ENCODE measurements around the gene LUC7L3. TPM values are rescaled to one million over a fixed set of nuclear protein-coding genes. Genes with fewer than 3 reads are reported as not detected.

LUC7L3 gene
- total and polyA plus RNA-seq, 2 of the 13 experiments (the other 11 are each of a cell fraction or from before 2014, with no cell fraction given) = 108 to 120 TPM

DNA sequence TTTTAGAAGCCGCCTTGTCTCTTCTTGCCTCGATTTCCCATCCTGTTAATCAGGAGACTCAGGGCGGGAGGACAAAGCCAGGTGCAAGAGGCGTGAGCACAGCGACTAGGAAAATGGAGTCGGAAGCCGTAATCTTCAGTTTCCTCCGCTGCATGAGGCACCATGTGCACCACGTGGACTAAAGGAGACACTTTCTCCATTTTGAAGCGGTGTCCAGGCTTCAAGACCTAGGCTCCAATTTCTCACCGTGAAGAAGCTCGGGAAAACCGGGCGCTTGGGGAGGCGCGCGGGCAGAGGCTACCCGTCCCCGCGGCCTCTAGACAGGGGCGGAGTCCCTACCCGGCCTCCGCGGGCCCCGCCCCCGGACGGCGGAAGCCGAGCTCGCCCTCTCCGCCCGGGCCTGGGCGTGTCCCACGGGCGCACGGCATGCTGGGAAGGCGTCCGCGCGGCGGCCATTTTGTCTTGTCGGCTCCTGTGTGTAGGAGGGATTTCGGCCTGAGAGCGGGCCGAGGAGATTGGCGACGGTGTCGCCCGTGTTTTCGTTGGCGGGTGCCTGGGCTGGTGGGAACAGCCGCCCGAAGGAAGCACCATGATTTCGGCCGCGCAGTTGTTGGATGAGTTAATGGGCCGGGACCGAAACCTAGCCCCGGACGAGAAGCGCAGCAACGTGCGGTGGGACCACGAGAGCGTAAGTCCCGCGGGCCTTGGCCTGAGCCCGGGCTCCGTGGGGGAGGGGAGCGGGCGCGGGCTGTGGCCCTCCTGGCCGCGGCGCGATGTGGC is at the start of gene LUC7L3 (continued):
- TF ChIP-seq, protein P1, sequence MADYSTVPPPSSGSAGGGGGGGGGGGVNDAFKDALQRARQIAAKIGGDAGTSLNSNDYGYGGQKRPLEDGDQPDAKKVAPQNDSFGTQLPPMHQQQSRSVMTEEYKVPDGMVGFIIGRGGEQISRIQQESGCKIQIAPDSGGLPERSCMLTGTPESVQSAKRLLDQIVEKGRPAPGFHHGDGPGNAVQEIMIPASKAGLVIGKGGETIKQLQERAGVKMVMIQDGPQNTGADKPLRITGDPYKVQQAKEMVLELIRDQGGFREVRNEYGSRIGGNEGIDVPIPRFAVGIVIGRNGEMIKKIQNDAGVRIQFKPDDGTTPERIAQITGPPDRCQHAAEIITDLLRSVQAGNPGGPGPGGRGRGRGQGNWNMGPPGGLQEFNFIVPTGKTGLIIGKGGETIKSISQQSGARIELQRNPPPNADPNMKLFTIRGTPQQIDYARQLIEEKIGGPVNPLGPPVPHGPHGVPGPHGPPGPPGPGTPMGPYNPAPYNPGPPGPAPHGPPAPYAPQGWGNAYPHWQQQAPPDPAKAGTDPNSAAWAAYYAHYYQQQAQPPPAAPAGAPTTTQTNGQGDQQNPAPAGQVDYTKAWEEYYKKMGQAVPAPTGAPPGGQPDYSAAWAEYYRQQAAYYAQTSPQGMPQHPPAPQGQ (CRISPR knock-in tag; IDR thresholded peaks at IDR 0.05; ENCODE audit: borderline replicate concordance) = no peak; the same call in 1 of the 2 replicates
- peak; percentile 89 for TF ChIP-seq SRSF1 (optimal IDR thresholded peaks at IDR 0.05; ENCODE audit: low read depth, low read length)
- TF ChIP-seq EHMT2 (IDR thresholded peaks at IDR 0.05; ENCODE audit: borderline replicate concordance, low read depth, low read length) = no peak
- TF ChIP-seq ZNF296 (CRISPR knock-in tag; conservative IDR thresholded peaks at IDR 0.05) = peak; percentile 72; the same call in 1 of the 2 replicates
- TF ChIP-seq, protein P2, sequence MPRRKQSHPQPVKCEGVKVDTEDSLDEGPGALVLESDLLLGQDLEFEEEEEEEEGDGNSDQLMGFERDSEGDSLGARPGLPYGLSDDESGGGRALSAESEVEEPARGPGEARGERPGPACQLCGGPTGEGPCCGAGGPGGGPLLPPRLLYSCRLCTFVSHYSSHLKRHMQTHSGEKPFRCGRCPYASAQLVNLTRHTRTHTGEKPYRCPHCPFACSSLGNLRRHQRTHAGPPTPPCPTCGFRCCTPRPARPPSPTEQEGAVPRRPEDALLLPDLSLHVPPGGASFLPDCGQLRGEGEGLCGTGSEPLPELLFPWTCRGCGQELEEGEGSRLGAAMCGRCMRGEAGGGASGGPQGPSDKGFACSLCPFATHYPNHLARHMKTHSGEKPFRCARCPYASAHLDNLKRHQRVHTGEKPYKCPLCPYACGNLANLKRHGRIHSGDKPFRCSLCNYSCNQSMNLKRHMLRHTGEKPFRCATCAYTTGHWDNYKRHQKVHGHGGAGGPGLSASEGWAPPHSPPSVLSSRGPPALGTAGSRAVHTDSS (CRISPR knock-in tag; conservative IDR thresholded peaks at IDR 0.05) = no peak
- TF ChIP-seq SALL1 (CRISPR knock-in tag; IDR thresholded peaks at IDR 0.05) = peak; percentile 94
- no peak for TF ChIP-seq ZNF652 (CRISPR knock-in tag; IDR thresholded peaks at IDR 0.05; ENCODE audit: borderline replicate concordance, low read depth)
- TF ChIP-seq, protein P3, sequence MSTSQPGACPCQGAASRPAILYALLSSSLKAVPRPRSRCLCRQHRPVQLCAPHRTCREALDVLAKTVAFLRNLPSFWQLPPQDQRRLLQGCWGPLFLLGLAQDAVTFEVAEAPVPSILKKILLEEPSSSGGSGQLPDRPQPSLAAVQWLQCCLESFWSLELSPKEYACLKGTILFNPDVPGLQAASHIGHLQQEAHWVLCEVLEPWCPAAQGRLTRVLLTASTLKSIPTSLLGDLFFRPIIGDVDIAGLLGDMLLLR (CRISPR knock-in tag; IDR thresholded peaks at IDR 0.05) = peak; percentile 51
- peak; percentile 98 for TF ChIP-seq KLF12 (CRISPR knock-in tag; IDR thresholded peaks at IDR 0.05; ENCODE audit: borderline replicate concordance)
- TF ChIP-seq ZNF878 (CRISPR knock-in tag; IDR thresholded peaks at IDR 0.05) = peak; percentile 47; the same call in 1 of the 2 replicates
- TF ChIP-seq FOSL2 (CRISPR knock-in tag; IDR thresholded peaks at IDR 0.05) = no peak
- TF ChIP-seq SMAD9 (CRISPR knock-in tag; IDR thresholded peaks at IDR 0.05) = peak; percentile 51; the same call in 1 of the 2 replicates
- peak; percentile 92; the same call in 1 of the 2 replicates for TF ChIP-seq SNAI1 (CRISPR knock-in tag; IDR thresholded peaks at IDR 0.05; ENCODE audit: borderline replicate concordance)
- peak; percentile 85 for TF ChIP-seq ZC3H13 (CRISPR knock-in tag; IDR thresholded peaks at IDR 0.05)
- TF ChIP-seq, protein P4, sequence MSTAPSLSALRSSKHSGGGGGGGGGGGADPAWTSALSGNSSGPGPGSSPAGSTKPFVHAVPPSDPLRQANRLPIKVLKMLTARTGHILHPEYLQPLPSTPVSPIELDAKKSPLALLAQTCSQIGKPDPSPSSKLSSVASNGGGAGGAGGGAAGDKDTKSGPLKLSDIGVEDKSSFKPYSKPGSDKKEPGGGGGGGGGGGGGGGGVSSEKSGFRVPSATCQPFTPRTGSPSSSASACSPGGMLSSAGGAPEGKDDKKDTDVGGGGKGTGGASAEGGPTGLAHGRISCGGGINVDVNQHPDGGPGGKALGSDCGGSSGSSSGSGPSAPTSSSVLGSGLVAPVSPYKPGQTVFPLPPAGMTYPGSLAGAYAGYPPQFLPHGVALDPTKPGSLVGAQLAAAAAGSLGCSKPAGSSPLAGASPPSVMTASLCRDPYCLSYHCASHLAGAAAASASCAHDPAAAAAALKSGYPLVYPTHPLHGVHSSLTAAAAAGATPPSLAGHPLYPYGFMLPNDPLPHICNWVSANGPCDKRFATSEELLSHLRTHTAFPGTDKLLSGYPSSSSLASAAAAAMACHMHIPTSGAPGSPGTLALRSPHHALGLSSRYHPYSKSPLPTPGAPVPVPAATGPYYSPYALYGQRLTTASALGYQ (CRISPR knock-in tag; IDR thresholded peaks at IDR 0.05) = no peak; the same call in 1 of the 2 replicates
- peak; percentile 92 for TF ChIP-seq SP5 (CRISPR knock-in tag; IDR thresholded peaks at IDR 0.05; ENCODE audit: borderline replicate concordance, low read depth)
- TF ChIP-seq, protein P5, sequence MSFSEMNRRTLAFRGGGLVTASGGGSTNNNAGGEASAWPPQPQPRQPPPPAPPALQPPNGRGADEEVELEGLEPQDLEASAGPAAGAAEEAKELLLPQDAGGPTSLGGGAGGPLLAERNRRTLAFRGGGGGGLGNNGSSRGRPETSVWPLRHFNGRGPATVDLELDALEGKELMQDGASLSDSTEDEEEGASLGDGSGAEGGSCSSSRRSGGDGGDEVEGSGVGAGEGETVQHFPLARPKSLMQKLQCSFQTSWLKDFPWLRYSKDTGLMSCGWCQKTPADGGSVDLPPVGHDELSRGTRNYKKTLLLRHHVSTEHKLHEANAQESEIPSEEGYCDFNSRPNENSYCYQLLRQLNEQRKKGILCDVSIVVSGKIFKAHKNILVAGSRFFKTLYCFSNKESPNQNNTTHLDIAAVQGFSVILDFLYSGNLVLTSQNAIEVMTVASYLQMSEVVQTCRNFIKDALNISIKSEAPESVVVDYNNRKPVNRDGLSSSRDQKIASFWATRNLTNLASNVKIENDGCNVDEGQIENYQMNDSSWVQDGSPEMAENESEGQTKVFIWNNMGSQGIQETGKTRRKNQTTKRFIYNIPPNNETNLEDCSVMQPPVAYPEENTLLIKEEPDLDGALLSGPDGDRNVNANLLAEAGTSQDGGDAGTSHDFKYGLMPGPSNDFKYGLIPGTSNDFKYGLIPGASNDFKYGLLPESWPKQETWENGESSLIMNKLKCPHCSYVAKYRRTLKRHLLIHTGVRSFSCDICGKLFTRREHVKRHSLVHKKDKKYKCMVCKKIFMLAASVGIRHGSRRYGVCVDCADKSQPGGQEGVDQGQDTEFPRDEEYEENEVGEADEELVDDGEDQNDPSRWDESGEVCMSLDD (CRISPR knock-in tag; IDR thresholded peaks at IDR 0.05; ENCODE audit: borderline replicate concordance) = no peak
- peak; percentile 37 for TF ChIP-seq TBX3 (IDR thresholded peaks at IDR 0.05; ENCODE audit: borderline replicate concordance)
- TF ChIP-seq, protein P6, sequence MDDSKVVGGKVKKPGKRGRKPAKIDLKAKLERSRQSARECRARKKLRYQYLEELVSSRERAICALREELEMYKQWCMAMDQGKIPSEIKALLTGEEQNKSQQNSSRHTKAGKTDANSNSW (CRISPR knock-in tag; IDR thresholded peaks at IDR 0.05; ENCODE audit: borderline replicate concordance) = peak; percentile 89; the same call in 1 of the 2 replicates
- TF ChIP-seq ONECUT2 (CRISPR knock-in tag; IDR thresholded peaks at IDR 0.05) = peak; percentile 68
